NCI-H2107 (cell line): ENCODE results near the gene AMD1.

Experiments used
- DNase-seq: peaks from one replicate; lab custom pipeline; 2025; lab: John Stamatoyannopoulos, UW

The AMD1 gene

DNA sequence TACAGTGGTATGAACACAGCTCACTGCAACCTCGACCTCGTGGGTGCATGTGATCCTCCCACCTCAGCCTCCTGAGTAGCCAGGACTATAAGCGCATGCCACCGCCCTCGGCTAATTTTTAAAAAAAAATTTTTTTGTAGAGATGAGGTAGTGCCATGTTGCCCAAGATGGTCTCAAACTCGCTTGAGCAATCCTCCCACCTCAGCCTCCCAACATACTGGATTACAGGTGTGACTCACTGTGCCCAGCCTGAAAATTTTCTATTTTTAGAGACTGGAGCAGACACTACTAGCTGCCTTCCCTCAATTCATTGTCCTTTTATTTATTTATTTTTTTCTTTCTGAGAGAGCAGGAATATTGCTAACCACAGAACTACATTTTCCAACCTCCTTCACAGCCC lies 63.6 kb downstream of the AMD1 start:
- DNase-seq: no peak

DNA sequence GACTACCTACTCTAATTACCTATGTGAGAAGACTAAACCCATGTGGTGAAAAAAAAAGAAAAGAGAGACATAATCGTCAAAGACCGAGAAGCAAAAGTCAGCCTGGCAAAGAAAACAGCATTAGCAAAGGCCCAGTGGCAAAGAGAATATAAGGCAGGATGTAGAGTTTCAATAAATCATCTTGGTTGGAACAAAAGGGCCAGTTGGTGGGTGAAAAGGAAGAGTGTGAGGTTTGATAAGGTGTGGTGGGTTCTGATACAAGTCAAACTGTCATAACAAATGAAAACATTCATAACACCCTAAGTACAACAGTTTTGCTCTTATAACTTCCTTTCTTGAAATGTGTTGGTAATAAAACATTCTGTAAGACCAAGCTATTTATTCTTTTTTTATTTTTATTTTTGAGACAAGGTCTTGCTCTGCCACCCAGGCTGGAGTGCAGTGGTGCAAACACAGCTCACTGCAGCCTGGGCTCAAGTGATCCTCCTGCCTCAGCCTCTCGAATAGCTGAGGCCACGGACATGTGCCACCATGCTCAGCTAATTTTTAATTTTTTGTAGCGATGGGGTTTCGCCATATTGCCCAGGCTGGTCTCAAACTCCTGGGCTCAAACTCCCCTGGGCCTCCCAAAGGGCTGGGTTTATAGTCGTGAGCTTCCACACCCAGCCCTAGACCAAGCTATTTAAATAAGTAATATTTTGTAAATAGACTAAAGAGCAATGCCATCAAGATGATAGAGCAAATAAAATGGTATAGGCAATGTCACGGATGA lies 65.0 kb downstream of the AMD1 start:
- DNase-seq: no peak

DNA sequence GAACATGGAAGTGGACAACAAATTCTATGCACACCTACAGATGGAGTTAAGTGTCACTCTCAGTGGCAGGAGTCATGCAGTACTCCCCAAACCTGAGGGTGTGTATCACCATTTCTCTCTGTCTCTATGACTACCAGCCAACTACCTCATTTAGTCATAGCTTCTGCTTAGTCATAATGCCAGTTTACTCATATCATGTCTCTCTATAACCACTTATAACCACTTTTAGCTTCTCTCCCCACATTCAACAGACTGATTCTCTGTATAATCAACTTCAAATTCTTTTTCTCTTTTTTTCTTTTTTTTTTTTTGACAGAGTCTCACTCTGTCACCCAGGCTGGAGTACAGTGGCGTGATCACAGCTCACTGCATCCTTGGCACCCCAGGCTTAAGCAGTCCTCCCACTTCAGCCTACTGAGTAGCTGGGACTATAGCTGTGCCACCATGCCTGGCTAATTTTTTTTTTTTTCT lies 70.1 kb downstream of the AMD1 start:
- DNase-seq: no peak
